Activated CD4-positive, CD25-positive, alpha-beta regulatory T cell treated with anti-CD3 and anti-CD28 coated beads, Interleukin-2, amount 50 U/mL, for 16 hours (primary cell): Measurements from ENCODE around the gene HPS5.

Experiments used
- DNase-seq: peaks from one replicate; pipeline ENCODE4 v3.0.0-alpha.2; 2020; ENCODE audit warnings: low read depth, low spot score

Gene HPS5

GRCh38 chr11:18317551-18317950, 4.4 kb downstream of the HPS5 start:
- no peak for DNase-seq

DNA sequence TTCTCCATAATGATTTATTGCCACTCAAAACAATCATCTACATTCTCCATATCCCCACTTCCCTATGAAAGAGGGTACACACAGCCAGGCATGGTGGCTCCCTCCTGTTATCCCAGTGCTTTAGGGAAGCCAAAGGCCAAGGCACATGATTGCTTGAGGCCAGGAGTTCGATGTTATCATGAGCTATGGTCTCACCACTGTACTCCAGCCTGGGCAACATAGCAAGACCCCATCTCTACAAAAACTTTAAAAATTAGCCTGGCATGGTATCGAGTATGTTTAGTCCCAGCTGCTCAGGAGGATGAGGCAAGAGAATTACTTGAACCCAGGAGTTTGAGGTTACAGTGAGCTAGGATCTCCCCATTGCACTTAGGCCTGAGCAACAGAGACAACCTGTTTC, 6.0 kb downstream of the HPS5 start:
- DNase-seq = no peak

DNA sequence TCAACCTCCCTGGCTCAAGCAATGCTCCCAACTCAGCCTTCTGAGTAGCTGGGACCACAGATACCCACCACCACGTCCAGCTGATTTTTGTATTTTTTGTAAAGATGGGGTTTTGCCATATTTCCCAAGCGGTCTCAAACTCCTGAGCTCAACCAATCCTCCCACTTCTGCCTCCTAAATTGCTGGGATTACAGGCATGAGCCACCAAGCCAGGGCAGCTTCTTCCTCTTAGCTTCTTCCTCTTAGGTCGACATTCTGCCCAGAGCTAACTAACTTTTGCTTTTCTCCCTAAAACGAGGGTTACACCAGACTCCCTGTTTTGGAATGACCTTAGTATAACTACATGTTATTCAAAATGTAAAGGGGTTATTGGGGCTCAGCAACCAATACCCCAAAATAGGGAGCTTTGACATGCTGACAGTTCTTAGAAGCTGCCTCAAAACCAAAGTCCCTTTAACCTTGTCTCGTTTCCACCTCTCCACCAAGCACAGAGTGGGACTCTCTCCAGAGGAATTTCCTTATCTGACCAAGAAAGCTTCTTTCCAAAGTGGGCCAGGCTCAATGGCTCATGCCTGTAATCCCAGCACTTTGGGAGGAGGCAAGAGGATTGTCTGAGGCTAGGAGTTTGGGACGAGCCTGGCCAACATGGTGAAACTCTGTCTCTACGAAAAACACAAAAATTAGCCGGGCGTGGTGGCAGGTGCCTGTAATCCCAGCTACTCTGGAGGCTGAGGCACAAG, 7.0 kb downstream of the HPS5 start:
- DNase-seq = no peak

GRCh38 chr11:18313965-18314763, 7.8 kb downstream of the HPS5 start:
- no peak for DNase-seq

DNA sequence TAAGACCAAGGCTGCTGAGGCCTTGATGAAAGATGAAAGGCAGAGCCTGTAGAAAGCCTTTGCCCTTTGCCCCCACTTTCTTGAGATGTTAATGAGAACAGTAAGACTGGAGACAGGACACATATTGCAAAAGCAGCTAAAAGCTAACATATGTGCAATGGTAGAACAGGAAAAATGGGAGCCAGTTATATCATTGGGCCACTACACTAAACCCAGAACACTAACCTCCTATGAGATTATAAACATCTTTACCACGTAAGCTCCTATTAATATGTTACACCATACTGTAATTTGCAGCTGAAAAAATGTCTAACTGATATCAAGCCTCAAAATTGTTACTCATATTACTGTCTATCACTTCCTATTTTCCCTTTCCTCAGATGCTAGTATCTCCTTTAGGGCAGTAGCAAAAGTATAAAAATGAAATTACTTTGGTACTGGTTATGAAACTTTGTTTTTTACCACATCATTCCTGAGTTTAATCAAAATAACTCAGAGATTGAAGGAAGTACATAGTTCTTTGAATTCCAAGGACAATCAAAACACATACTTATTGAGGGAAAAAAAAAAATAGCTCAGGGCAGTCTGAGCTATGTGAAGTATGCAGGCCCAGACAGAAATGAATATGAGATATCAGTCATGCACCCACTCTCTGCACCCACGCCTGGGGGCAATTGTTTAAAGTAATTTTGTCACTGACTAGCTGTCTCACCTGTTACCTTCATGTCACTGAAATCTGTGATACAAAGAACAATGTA, 9.1 kb downstream of the HPS5 start:
- DNase-seq = no peak

DNA sequence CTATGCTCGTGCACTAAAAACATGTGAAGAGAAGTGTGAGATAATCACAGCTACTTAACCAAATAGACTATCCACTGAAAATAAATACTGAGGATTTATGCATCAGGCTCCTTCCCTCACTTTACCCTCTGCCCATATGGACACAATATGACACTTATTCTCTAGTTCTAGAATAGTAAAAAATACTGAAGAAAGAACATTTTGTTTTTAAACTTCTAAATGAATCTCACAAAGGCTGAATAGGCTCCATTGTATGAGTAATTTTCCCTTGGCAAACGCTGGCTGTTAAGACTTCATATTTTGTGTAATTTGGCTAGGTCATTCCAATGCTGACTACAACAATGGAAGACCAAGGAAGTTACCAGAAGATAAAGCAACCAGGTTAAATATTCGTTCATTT, 9.9 kb downstream of the HPS5 start:
- DNase-seq = no peak

DNA sequence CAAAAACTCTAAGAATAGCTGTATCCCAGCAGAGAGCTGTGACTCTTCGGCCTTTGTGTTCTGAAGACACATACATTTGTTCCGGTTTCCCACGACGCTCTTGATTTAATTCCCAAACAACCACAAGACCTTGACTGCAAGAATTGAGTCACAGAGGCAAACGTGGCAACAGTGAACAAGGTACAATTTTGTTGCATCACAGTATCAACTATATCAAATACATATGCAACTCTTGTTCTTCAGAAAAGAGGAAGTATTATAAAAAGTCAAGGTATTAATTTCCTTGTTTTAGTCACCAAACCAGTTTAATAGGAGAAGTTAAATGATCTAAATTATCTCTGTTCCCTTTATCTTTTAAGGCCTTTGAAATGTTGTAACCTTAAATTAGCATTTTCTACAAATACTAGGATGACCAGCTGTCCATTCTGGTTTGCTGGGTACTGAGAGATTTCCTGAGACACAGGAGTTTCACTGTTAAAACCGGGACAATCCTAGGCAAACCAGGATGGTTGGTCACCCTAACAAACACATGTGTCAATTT, 11.1 kb downstream of the HPS5 start:
- DNase-seq = no peak

GRCh38 chr11:18309691-18310090, 12.2 kb downstream of the HPS5 start:
- no peak for DNase-seq

DNA sequence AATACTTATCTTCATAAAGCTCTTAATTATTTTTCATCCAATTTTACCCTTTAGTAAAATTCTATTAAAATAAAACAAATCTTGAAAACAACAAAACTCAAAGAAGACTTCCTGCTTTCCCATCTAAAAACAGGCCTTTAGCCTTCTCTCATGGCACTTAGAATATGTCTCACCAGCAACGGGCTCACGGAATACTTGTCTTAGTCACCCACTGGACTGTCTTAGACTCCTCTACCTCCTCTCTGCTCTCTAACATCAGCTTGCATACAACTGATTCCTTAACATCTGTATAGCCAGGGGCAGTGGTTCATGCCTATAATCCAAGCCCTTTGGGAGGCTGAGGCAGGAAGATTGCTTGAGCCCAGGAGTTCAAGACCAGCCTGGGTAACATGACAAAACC, 13.7 kb downstream of the HPS5 start:
- no peak for DNase-seq

DNA sequence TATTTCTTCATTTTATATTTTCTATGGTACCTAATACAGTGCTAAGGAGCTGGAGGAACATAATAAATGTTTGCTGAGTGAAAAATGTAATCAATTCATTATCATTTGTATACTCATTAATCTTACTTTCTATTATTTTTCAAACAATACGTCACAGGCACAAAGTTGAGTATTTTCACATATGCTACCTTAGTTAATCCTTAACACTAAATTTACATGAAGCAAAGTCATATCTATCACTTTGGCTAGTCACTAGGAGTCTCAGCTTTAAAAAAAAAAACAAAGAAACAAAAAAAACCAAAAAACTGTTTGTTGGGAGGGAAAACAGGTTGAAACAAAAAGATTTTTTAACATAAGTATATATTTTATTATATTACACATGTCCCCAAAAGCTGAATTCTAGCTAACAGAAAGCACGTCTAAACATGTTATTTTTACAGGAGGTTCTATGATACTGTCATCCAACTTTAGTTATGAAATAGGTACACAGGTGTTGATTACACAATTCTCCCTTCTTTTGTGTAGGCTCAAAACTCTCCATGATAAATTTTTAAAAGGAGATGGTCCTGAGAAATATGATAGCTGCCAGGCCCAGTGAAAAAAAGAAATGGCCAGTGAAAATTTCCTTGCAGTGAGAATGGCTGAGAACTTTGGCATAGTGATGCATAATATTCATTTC, 14.3 kb downstream of the HPS5 start:
- no peak for DNase-seq

GRCh38 chr11:18304745-18305144, 17.2 kb downstream of the HPS5 start:
- DNase-seq = no peak

- DNase-seq = no peak
Observed at GRCh38 chr11:18299721-18300120, 22.2 kb downstream of the HPS5 start.

DNA sequence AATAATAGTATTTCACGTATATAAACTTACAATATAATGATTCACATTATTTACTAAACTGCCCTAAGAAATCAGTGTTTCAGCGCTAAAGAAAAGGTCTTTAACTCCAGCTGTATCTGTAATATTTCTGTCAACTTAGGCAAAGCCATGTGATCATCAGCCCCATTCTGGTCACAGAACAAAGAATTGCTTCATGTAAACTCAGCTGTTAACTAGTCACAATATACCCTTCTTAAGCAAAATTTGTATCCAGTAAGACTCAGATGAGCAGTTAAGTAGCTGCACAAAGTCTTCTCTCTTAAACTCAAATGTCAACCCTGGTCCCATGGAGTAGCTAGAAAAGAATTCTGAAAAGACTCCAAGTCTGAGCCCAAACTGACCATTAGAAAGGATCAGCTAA, 26.6 kb downstream of the HPS5 start:
- DNase-seq = no peak

- DNase-seq = no peak
Observed at GRCh38 chr11:18294862-18295261, 27.1 kb downstream of the HPS5 start.

DNA sequence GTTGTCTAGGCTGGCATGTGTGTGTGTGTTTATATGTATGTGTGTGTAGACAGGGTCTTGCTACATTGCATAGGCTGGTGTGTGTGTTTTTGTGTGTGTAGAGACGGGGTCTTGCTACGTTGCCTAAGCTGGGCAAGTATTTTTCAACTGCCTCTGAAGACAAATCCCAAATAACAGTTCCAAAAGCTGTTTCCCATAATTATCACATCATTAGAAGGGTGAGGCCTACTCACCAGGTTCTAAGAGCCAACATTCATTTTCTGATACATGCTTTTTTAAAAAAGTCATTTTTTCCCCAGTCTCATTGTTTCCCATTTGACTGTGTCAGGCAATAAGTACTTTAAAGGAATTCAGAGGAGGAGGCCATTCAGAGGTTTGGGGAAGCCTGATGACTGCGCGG, 33.0 kb downstream of the HPS5 start:
- DNase-seq = no peak

DNA sequence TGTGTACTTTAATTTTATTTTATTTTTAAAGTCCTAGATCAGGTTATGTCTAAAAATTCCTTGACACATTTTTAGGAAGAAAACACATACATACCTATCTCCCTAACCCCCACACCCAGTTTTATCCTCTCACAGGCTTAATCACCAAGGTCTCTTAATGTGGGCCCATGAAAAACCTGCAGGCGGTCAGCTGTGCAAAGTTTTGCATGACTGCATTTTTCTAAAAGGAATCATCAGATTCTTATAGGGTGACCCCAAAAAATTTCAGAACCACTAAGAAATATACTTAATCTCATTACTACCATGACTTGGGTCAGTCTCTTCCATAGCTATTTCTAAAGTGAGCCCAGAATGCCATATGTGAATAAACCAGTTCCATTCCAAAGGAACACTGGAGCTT, 36.1 kb downstream of the HPS5 start:
- DNase-seq = no peak

DNA sequence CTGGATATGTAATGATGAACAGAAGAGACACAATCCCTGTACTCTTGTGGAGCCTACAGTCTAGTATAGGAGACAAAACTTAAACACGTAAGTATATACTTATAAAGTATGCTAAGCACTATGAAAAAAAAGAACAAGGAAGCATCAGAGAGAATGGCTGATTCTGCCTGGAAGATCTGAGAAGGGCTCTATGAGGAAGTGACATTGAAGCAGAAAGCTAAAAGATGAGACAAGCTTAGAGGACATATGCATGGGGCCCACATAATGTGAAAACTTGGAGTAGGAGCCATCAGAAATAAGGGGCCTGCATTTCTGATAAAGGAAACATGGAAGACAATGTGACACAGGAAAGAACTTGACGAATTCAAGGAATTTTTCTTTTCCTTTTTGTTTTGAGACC, 39.3 kb downstream of the HPS5 start:
- no peak for DNase-seq

DNA sequence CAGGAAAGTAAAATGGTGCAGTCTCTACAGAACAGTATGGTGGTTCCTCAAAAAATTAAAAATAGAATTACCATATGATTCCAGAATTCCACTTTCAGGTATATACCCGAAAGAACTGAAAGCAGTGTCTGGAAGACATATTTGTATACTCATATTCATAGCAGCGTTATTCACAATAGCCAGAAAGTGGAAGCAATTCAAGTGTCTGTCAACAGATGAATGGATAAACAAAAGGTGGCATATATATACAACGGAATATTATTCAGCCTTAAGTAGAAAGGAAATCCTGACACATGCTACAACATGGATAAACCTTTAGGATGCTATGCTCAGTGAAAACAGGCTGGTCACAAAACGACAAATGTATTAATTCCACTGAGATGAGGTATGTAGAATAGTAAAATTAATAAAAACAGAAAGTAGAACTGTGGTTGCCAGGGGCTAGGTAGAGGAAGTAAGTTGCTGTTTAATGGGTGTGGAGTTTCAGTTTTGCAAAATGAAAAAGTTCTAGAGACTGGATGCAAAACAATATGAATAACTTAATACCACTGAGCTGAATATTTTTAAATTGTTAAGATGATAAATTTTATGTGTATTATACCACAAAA, 41.4 kb downstream of the HPS5 start:
- no peak for DNase-seq

DNA sequence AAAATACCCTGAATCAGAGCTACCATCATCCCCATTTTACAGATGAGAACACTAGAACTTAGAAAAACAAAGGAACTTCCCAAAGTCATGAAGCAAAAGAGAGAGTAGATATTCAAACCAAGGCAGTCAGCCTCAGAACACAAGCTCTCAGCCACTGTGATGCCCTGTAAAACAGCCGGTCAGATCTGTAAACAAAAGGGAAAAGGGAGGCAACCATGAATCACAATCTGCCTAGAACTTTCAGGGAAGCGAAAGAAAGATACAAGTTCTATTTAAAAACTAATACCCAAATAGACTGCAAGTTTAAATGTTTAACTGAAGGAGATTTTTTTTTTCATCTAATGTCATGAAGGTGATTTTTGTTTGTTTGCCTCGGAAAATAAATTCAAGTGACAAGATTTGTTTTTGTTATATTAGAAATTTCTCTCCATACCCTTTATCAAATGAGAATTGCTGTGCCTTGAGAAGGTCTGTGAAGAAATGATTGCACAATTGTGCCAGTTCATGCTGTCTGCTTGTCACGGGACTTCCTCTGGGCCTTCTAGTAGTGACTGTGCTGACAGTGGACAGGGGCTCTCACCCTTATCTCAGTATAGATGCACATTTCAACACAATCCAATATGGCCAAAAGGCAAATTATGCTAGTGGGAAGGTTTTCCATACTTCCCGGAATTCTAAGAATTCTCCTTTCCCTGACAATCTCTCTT, 44.2 kb downstream of the HPS5 start:
- no peak for DNase-seq

- DNase-seq = no peak
Observed at GRCh38 chr11:18271206-18271605, 50.7 kb downstream of the HPS5 start.

DNA sequence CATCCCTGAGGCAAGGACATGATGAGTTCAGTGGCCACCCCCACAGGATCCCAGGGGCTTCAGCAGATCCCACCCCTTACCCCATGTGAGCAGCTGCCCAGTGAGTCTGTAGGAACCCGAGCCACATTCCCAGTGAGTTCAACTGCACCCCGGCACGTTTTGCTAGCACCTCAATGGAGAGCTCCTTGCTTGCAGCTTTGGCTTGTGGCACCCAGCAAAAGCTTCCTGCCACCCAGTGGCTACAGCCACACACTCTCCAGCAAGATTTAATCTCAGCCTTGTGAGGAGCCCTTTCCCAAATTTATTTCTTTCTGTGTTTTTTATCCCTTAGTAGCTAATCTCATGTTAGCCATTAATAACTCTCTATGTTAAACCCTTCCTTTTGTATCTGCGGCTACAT, 51.8 kb downstream of the HPS5 start:
- no peak for DNase-seq
